ENCODE results near the gene MAPKBP1.

Gene MAPKBP1

DNA sequence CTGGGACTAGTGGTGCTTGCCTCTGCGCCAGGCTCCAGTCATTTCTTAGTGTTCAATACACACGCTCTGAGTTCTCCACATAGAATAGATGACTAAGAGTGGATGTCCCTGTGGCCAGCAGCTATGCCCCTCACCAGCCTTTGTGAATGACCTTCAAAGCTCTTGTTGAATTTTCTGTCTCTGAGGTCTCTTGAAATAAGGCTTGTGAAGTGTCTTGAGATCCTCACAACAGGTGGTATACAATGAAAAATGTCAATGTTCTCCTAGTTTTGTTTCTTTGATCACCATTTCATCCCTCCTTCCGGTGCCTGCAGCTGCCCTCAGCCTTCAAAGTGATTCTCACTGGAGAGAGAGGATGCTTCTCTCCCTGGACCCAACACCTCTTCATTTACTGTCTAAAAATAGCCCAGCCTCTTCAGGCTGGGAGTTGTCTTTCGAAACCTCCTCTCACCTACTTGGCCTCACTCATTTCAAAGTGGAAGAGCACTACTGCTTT, 5.4 kb downstream of the MAPKBP1 start:
- TF ChIP-seq Cebpa-rat (IDR thresholded peaks at IDR 0.05): no peak
- peak overlapping the region; percentile 30 to 99 (median 92) for H3K4me2 ChIP-seq

DNA sequence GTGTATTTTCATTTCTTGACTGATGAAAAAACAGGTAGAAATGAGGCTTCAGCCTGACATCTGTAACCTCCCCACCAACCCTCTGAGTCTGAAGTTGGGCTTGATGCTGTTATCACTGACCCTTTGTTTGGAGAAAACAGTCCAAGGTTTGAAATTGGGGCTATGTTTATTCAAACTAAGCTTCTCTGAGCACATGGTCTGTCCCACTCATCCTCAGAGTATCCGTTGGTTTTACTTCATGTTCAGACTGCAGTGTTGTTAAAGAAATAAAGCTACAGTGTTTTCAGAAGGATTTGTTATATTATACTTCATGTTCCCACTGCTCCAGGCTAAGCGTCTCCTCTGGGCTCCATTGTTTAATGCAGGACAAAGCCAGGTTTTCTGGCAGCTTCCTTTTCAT, 6.0 kb downstream of the MAPKBP1 start:
- Histone ChIP-seq H3K4me1 (peaks cover 77 to 100% (median 92%) of the 10 kb centered on the region in 10 experiments), H3K36me3 (no peaks in the 10 kb centered on the region), H3K9me3 (replicated peaks in 1 of 11) (no peaks in the 10 kb centered on the region), H3K4me2 (peak overlapping the region; percentile 30 to 99 (median 92)), H3K9ac (peak overlapping the region in 4 of 11 experiments; percentile 5 to 34 (median 22); a peak in 3 of 22 replicates), H3K27me3 (no peaks in the 10 kb centered on the region), H4K20me1 (peaks cover 0 to 8% (median 0%) of the 10 kb centered on the region in 11 experiments; a peak in 2 of 22 replicates), H3K27ac (peak overlapping the region in 6 of 11 experiments; percentile 39 to 89 (median 82); a peak in 10 of 22 replicates), H3K4me3 (no peak overlapping the region)
- no peak for TF ChIP-seq Cebpa-rat (IDR thresholded peaks at IDR 0.05)

More for the DNA sequence above, 5.4 kb downstream of the MAPKBP1 start:
- no peaks in the 10 kb centered on the region for H3K9me3 ChIP-seq (replicated peaks in 1 of 11)
- H3K27me3 ChIP-seq: no peaks in the 10 kb centered on the region
- H3K36me3 ChIP-seq: no peaks in the 10 kb centered on the region
- H3K4me3 ChIP-seq: no peak overlapping the region
- H3K4me1 ChIP-seq: peaks cover 80 to 99% (median 96%) of the 10 kb centered on the region in 10 experiments
- peaks cover 0 to 9% (median 0%) of the 10 kb centered on the region in 11 experiments; a peak in 2 of 22 replicates for H4K20me1 ChIP-seq
- H3K9ac ChIP-seq: peak overlapping the region in 3 of 11 experiments; percentile 14 to 34 (median 29); a peak in 3 of 22 replicates
- peak overlapping the region in 7 of 11 experiments; percentile 38 to 89 (median 82); a peak in 11 of 22 replicates for H3K27ac ChIP-seq

DNA sequence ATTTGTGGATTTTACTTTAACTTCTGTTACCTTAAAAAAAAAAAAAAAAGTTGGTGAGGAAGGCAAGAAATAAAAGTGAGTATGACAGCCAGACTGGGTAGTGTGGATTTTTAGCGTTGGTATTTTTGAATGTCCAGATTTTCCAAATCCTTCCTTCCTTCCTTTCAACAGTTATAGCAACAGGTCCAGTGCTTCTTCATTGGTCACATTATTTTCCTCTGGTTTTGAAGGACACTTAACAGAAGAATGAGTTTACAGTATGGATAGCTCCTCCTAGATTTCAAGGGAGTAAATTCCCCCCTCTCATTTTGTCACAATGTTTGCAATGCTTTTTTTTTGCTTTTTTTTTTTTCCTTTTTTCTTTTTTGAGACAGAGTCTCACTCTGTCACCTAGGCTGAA, 6.4 kb downstream of the MAPKBP1 start:
- Histone ChIP-seq H3K4me1 (peaks cover 72 to 100% (median 87%) of the 10 kb centered on the region in 10 experiments), H3K4me3 (no peak overlapping the region), H3K27me3 (no peaks in the 10 kb centered on the region), H3K9me3 (replicated peaks in 1 of 11) (no peaks in the 10 kb centered on the region), H3K36me3 (no peaks in the 10 kb centered on the region), H4K20me1 (peaks cover 0 to 4% (median 0%) of the 10 kb centered on the region in 11 experiments; a peak in 2 of 22 replicates), H3K27ac (peak overlapping the region in 7 of 11 experiments; percentile 73 to 93 (median 83); a peak in 12 of 22 replicates), H3K4me2 (peak overlapping the region; percentile 30 to 99 (median 92); a peak in 19 of 22 replicates), H3K9ac (peak overlapping the region in 3 of 11 experiments; percentile 5 to 34 (median 29); a peak in 2 of 22 replicates)
- TF ChIP-seq Cebpa-rat (IDR thresholded peaks at IDR 0.05): no peak

DNA sequence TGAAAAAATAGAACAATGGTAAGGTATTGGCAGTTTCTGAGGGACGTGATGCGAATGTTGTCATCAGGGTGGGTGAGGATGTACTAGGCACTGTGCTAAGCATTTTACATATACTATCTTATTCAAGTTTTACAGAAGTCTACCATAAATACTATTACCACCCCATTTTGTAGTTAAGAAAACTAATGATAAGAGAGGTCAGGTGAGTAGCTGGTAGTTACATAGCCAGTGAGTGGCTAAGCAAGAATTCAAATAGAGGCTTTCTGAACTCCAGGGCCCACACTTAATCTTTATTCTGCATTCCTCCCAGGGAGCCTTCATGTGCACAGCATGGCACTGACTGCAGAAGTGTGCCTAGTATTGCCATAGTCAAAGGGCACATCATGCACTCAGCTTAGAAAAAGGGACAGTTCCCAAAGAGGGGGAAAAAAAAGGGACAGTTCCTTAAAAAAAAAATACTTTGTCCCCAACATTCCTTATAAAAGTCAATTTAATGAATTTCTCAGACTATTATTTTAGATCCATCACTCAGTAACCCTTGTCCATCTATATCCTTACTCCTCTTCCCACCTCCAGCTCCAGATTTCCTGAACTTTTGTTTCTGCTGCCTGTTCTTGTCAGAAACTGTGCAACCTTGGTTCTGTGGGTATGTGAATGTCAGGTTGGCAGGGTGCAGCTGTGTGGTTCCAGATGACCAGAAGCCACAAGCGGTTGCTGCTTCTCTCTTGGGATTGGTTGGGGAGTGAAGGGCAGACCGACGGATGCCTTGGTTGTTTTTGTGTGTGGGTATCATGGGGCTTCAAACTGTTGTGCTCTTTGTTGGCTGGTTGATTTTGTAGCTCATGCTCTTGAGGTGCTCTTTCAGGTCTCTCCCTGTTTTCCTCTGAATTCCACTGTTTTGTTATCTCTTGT, 8.3 kb downstream of the MAPKBP1 start:
- peak overlapping the region; percentile 24 to 99 (median 92); a peak in 21 of 22 replicates for H3K4me2 ChIP-seq
- H3K27me3 ChIP-seq: no peaks in the 10 kb centered on the region
- H3K27ac ChIP-seq: peak overlapping the region in 10 of 11 experiments; percentile 5 to 93 (median 80); a peak in 19 of 22 replicates
- peak overlapping the region in 9 of 11 experiments; percentile 2 to 72 (median 65); a peak in 16 of 22 replicates for H3K9ac ChIP-seq
- no peak; a peak in 1 of 22 replicates for TF ChIP-seq Cebpa-rat (IDR thresholded peaks at IDR 0.05)
- peak overlapping the region in 2 of 10 experiments; percentile 11 to 29; a peak in 3 of 20 replicates for H3K4me3 ChIP-seq
- H3K36me3 ChIP-seq: no peaks in the 10 kb centered on the region
- H3K9me3 ChIP-seq (replicated peaks in 1 of 11): no peaks in the 10 kb centered on the region
- H4K20me1 ChIP-seq: no peaks in the 10 kb centered on the region
- H3K4me1 ChIP-seq: peaks cover 57 to 92% (median 78%) of the 10 kb centered on the region in 10 experiments

DNA sequence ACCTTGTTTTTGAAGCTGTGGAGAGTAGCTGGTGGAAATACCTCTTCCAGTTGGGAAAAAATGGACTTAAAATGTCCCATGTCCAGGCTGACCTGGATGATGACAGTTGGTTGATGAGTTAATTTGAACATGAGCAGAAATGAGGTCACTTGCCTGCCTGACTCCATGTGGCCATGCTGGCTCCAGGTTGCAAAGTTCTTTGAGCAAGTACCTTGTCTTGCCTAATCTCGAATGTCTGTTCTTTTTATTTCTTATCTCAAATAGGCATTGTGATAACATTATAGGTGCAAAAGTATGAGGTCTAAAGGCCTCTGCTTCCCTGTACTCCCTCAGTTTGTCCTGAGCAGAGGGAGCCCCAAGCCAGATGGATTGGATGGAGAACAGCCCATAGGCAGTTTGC, 9.0 kb downstream of the MAPKBP1 start:
- H4K20me1 ChIP-seq: no peaks in the 10 kb centered on the region
- peak overlapping the region in 2 of 10 experiments; percentile 11 to 26; a peak in 4 of 20 replicates for H3K4me3 ChIP-seq
- peak overlapping the region; percentile 24 to 99 (median 92); a peak in 21 of 22 replicates for H3K4me2 ChIP-seq
- H3K9ac ChIP-seq: peak overlapping the region in 9 of 11 experiments; percentile 2 to 72 (median 65); a peak in 16 of 22 replicates
- peak in 1 of 11 experiments; percentile 1; a peak in 1 of 22 replicates for TF ChIP-seq Cebpa-rat (IDR thresholded peaks at IDR 0.05)
- H3K27ac ChIP-seq: peak overlapping the region in 10 of 11 experiments; percentile 5 to 93 (median 80); a peak in 19 of 22 replicates
- H3K4me1 ChIP-seq: peaks cover 57 to 92% (median 78%) of the 10 kb centered on the region in 10 experiments
- H3K27me3 ChIP-seq: no peaks in the 10 kb centered on the region
- no peaks in the 10 kb centered on the region for H3K9me3 ChIP-seq (replicated peaks in 1 of 11)
- no peaks in the 10 kb centered on the region for H3K36me3 ChIP-seq

DNA sequence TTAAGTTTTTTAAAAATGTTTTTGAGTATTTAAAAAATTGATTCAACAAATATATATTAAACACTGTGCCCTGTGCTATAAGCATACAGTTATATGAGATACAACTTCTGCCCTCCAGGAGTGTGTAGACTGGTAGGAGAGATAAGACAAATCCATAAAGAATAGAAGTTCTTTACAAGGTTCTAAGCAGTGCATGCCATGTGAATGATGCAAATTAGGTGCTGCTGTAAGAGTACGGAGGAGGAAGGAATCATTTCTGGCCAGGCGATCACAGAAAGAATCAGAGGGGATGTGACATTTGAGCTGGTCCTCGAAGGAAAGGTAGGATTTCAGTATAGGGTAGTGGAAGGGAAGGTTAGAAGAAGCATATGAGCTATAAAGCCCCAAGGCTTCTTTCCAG, 14.0 kb downstream of the MAPKBP1 start:
- TF ChIP-seq Cebpa-rat (IDR thresholded peaks at IDR 0.05): no peak
- Histone ChIP-seq H3K36me3 (no peaks in the 10 kb centered on the region), H3K4me3 (no peak overlapping the region), H4K20me1 (no peaks in the 10 kb centered on the region; a peak in 1 of 22 replicates), H3K9me3 (replicated peaks in 1 of 11) (no peaks in the 10 kb centered on the region), H3K4me2 (peak overlapping the region; percentile 71 to 96 (median 83)), H3K9ac (peak overlapping the region in 2 of 11 experiments; percentile 3 to 14; a peak in 3 of 22 replicates), H3K27ac (peak overlapping the region in 4 of 11 experiments; percentile 67 to 77 (median 72); a peak in 6 of 22 replicates), H3K27me3 (no peaks in the 10 kb centered on the region), H3K4me1 (peaks cover 55 to 92% (median 75%) of the 10 kb centered on the region in 10 experiments)

DNA sequence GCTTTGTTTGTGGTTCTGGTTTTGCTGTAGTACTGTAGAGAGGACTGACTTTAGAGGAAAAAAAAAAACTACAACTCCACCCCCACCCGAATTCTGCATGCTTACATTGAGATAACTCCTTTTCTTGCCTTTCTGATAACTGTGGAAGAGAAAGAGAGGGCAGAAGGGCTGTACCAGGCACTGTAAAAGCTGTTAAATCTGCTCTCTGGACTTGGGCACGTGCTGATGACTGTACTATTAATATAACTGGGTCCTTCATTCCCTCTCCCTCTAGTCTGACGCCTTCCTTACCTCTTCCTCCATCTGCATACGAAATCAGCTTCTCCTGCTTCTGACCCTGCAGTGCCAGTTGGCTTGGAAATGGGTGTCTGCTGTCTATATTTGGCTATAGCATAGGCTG, 15.0 kb downstream of the MAPKBP1 start:
- Histone ChIP-seq H3K4me1 (peaks cover 50 to 92% (median 75%) of the 10 kb centered on the region in 10 experiments), H3K9me3 (replicated peaks in 1 of 11) (no peaks in the 10 kb centered on the region), H3K4me2 (peak overlapping the region; percentile 71 to 96 (median 83)), H3K9ac (peak overlapping the region in 6 of 11 experiments; percentile 3 to 43 (median 19); a peak in 7 of 22 replicates), H3K27me3 (no peaks in the 10 kb centered on the region), H4K20me1 (no peaks in the 10 kb centered on the region; a peak in 1 of 22 replicates), H3K36me3 (no peaks in the 10 kb centered on the region), H3K4me3 (no peak overlapping the region; a peak in 1 of 20 replicates), H3K27ac (peak overlapping the region in 10 of 11 experiments; percentile 2 to 77 (median 68); a peak in 16 of 22 replicates)
- TF ChIP-seq Cebpa-rat (IDR thresholded peaks at IDR 0.05): no peak

DNA sequence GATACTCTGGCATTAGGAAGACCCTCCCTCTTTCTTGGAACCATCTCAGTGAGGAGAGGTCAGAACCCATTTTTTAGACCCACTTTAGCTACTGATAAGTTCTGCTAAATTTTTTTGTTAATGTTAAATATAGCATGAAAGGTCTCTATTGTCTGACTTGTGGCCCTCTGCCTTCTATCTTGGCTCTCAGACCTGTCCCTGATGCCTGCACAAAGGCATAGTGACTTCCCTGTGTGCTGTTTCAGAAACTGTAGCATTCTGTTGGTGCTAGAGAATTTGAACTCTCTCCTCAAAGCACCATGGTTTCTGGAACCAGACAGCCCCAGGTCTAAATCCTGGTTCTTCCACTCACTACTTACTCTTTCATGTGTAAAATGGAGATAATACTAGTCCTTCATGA, 15.4 kb downstream of the MAPKBP1 start:
- H3K36me3 ChIP-seq: no peaks in the 10 kb centered on the region
- H3K9ac ChIP-seq: peak overlapping the region in 4 of 11 experiments; percentile 6 to 43 (median 30); a peak in 5 of 22 replicates
- H3K4me1 ChIP-seq: peaks cover 50 to 92% (median 76%) of the 10 kb centered on the region in 10 experiments
- no peaks in the 10 kb centered on the region for H3K9me3 ChIP-seq (replicated peaks in 1 of 11)
- H3K27ac ChIP-seq: peak overlapping the region in 9 of 11 experiments; percentile 5 to 77 (median 68); a peak in 14 of 22 replicates
- no peak for TF ChIP-seq Cebpa-rat (IDR thresholded peaks at IDR 0.05)
- no peaks in the 10 kb centered on the region; a peak in 1 of 22 replicates for H4K20me1 ChIP-seq
- no peaks in the 10 kb centered on the region for H3K27me3 ChIP-seq
- peak overlapping the region; percentile 71 to 96 (median 83) for H3K4me2 ChIP-seq
- H3K4me3 ChIP-seq: no peak overlapping the region

Measured in BLaER1 treated with 17β-estradiol and CSF1 and Interleukin-3, amounts not matched to agents 10 nM and 100 nM (cell line).